GM04503 (cell line): Measurements from ENCODE around the gene POTEB.
"Not testable (repeated sequence)": the region's sequence is repeated elsewhere in the genome, so short reads cannot be mapped to it uniquely, and the experiment has no call there.

Experiments used
- DNase-seq: peaks from one replicate; pipeline ENCODE4 v3.0.0-alpha.2; 2012; ENCODE audit warnings: low read depth

The POTEB gene

GRCh38 chr15:21877635-21878034 is at the start of gene POTEB:
Gene POTEB (minus strand): TSS chr15:21877735. CDS start chr15:21877246, 489 bp downstream.
- DNase-seq: not testable (repeated sequence)

- not testable (repeated sequence) for DNase-seq
Observed at GRCh38 chr15:21890955-21891354, 13.4 kb upstream of the POTEB start.

GRCh38 chr15:21889542-21889941 is 12.0 kb upstream of the POTEB start:
- DNase-seq: not testable (repeated sequence)

GRCh38 chr15:21838831-21839230 is 38.7 kb downstream of the POTEB start:
- not testable (repeated sequence) for DNase-seq
